K562 (cell line): ENCODE measurements around the gene TMEM191C. TPM values are rescaled to one million over a fixed set of nuclear protein-coding genes. Genes with fewer than 3 reads are reported as not detected.
"Not testable (repeated sequence)": the region's sequence is repeated elsewhere in the genome, so short reads cannot be mapped to it uniquely, and the experiment has no call there.

Source experiments
- ATAC-seq: fragments of 200-7000 bp; cut with Tn5 transposase; 3 replicates; pipeline ENCODE4 v1.9.1; 2020; ENCODE audit warnings: moderate library complexity
- BruUV-seq: library from RNA; stranded (reverse); fragments of 400-500 nt; replicated peaks from 2 replicates; lab custom pipeline; 2021; lab: Mats Ljungman, UMichigan
- CTCF ChIA-PET: fragments of 300-600 bp; formaldehyde crosslinking; extraction: SDS; loops from one replicate; lab custom pipeline; 2021; ENCODE audit warnings: low intra/inter-chr PET ratio; lab: Yijun Ruan, JAX
- POLR2A ChIA-PET: fragments of 300-600, 350-650 bp; sonication (Branson Sonifier 250); formaldehyde crosslinking; extraction: SDS; loops from one replicate; lab custom pipeline; 2021; ENCODE audit warnings: antibody characterized with exemption, inconsistent platforms; lab: Yijun Ruan, JAX
- DNase-seq, 4 experiments: peaks; one replicate each; pipeline versions ENCODE4 v3.0.0 to v3.0.0-alpha.2; 2011 to 2018; ENCODE audit warnings: low spot score in 3 of 4, mixed read lengths in 3 of 4; ENCODE audit errors: extremely low read depth in 1 of 4
- FAIRE-seq: peaks from 2 replicates; lab custom pipeline; 2011; peaks lifted over from hg19 to GRCh38; lab: Jason Lieb, UNC
- H2AFZ ChIP-seq: 2 replicates; pipeline ENCODE4 v1.6.0; 2011; ENCODE audit warnings: low read depth, low read length, control low read depth, inconsistent platforms
- H3K27ac ChIP-seq: fragments of 200-600 bp; 3 replicates; pipeline ENCODE4 v1.8.0; 2011; ENCODE audit warnings: low read depth, mild to moderate bottlenecking, control low read depth, inconsistent platforms, low read length, moderate library complexity, mixed read lengths; ENCODE audit errors: extremely low read depth
- H3K27me3 ChIP-seq, 2 experiments: fragments of 300-600 bp in 1 of 2; 2 replicates in 1 of 2; 3 replicates in 1 of 2; pipeline versions ENCODE4 v1.6.0 to v1.8.0; 2011; ENCODE audit warnings: inconsistent platforms in 2 of 2, low read length in 2 of 2, mild to moderate bottlenecking in 1 of 2, mixed read lengths in 1 of 2, moderate library complexity in 1 of 2; ENCODE audit not compliant: control insufficient read depth in 2 of 2, insufficient read depth in 2 of 2
- H3K36me3 ChIP-seq: fragments of 300-600 bp; 3 replicates; pipeline ENCODE4 v1.8.0; 2011; ENCODE audit warnings: mild to moderate bottlenecking, low read length, inconsistent platforms; ENCODE audit not compliant: control insufficient read depth, insufficient read depth
- H3K4me1 ChIP-seq, 2 experiments: fragments of 200-600 bp in 1 of 2; replicated peaks in 1 of 2; 2 replicates in 1 of 2; 3 replicates in 1 of 2; pipeline versions ENCODE4 v1.5.1 to v1.8.0; 2011; ENCODE audit warnings: inconsistent platforms in 2 of 2, low read length in 2 of 2, mild to moderate bottlenecking in 1 of 2, mixed read lengths in 1 of 2, moderate library complexity in 1 of 2; ENCODE audit not compliant: control insufficient read depth in 2 of 2, insufficient read depth in 2 of 2
- H3K4me2 ChIP-seq: 2 replicates; pipeline ENCODE4 v1.6.1; 2011; ENCODE audit warnings: low read length, control low read depth, inconsistent platforms, mixed read lengths; ENCODE audit not compliant: insufficient read depth
- H3K4me3 ChIP-seq: fragments of 200-600 bp; sonication (generic), shearing (Covaris generic); 2 replicates; pipeline ENCODE4 v1.5.1; 2016; ENCODE audit warnings: control low read depth, inconsistent platforms
- H3K79me2 ChIP-seq: fragments of 200-600 bp; 3 replicates; pipeline ENCODE4 v1.8.0; 2011; ENCODE audit warnings: low read length, inconsistent platforms; ENCODE audit not compliant: control insufficient read depth, insufficient read depth
- H3K9ac ChIP-seq, 2 experiments: 2 replicates each; pipeline versions ENCODE4 v1.6.0 to v1.6.1; 2011; ENCODE audit warnings: low read depth in 2 of 2, low read length in 2 of 2, control low read depth in 1 of 2, inconsistent platforms in 1 of 2, mild to moderate bottlenecking in 1 of 2, mixed read lengths in 1 of 2; ENCODE audit not compliant: insufficient read depth in 1 of 2
- H3K9me1 ChIP-seq: one replicate; pipeline ENCODE4 v1.6.0; 2011; ENCODE audit warnings: inconsistent platforms, mild to moderate bottlenecking, low read length, moderate library complexity; ENCODE audit not compliant: control insufficient read depth, insufficient read depth
- H3K9me3 ChIP-seq: replicated peaks from 2 replicates; pipeline ENCODE4 v1.5.1; 2011; ENCODE audit warnings: low read depth, low read length, inconsistent platforms; ENCODE audit not compliant: control insufficient read depth, insufficient read depth
- H4K20me1 ChIP-seq: replicated peaks from 2 replicates; pipeline ENCODE4 v1.6.1; 2011; ENCODE audit warnings: low read length, inconsistent platforms, mixed read lengths; ENCODE audit not compliant: control insufficient read depth, insufficient read depth
- POLR2G ChIP-seq: fragments of 200-400 bp; formaldehyde crosslinking; IDR thresholded peaks from 2 replicates; pipeline ENCODE4 v1.6.1; 2017; ENCODE audit warnings: low read depth, mild to moderate bottlenecking, antibody characterized with exemption, low read length, moderate library complexity
- WGBS: fragments of 100-300 bp; shearing (Covaris generic); methylation state at CpG from one replicate; pipeline ENCODE4 v1.1.6; 2016; ENCODE audit warnings: low coverage, mixed read lengths; ENCODE audit not compliant: insufficient coverage; ENCODE audit errors: missing lambda C conversion rate; 5-methylcytosine and 5-hydroxymethylcytosine counted together
- in situ Hi-C: fragments of 300-500 bp; cut with MboI; formaldehyde crosslinking; loops from 4 replicates; pipeline ENCODE4 v1.15.0; 2018; ENCODE audit warnings: inconsistent platforms, mixed read lengths
- intact Hi-C: fragments of 100-400 bp; cut with micrococcal nuclease; formaldehyde crosslinking; loops from 2 replicates; pipeline ENCODE4 v1.14.2; 2022
- polyA plus RNA-seq, 8 experiments: library from polyadenylated mRNA; depleted of rRNA in 4 of 8; stranded (reverse) in 5 of 8; unstranded in 3 of 8; fragments of >200 nt; fragmentation: Nextera tagmentation in 2 of 8; fragmentation: Illumina TruSeq in 1 of 8; extraction: Ambion mirVana in 2 of 8; extraction: Trizol in 1 of 8; gene quantifications; 2 replicates each; pipeline versions ENCODE4 v1.2.1 to v1.2.3, GENCODE V29; 2011 to 2014; ENCODE audit warnings: inconsistent platforms in 1 of 8, missing spikeins in 1 of 8
- total RNA-seq, 7 experiments: library from RNA; depleted of rRNA in 6 of 7; stranded (reverse); fragments of >200 nt in 6 of 7; fragmentation: Illumina TruSeq in 2 of 7; extraction: Trizol in 2 of 7; gene quantifications; 2 replicates each; pipeline versions ENCODE4 v1.2.1 to v1.2.3, GENCODE V29; 2011 to 2021; ENCODE audit warnings: low replicate concordance in 1 of 7

TMEM191C gene
- total and polyA plus RNA-seq, 9 of the 15 experiments (the other 6 are each of a cell fraction or from before 2014, with no cell fraction given), result 0.15 to 7.1 (median 1.1) TPM

GRCh38 chr22:21441170-21441569 lies 26.0 kb upstream of the TMEM191C start:
- BruUV-seq, CTCF ChIA-PET, H3K27ac ChIP-seq, H3K4me2 ChIP-seq, H3K9me1 ChIP-seq, H3K27me3 ChIP-seq, DNase-seq, H3K4me3 ChIP-seq, in situ Hi-C loops: not testable (repeated sequence)
- peaks cover 30% of the 10 kb centered on the region for H4K20me1 ChIP-seq
- peaks cover 4 to 42% of the 10 kb centered on the region in 2 experiments; a peak in 4 of 5 replicates for H3K4me1 ChIP-seq
- WGBS, result 96% methylated on average over 4 of the region's 6 CpGs
- peaks cover 31% of the 10 kb centered on the region for H3K79me2 ChIP-seq
- H3K36me3 ChIP-seq, result peaks cover 37% of the 10 kb centered on the region; the same call in 2 of the 3 replicates
- 0 out of 2 replicates have a peak, but pooled peaks have one; percentile 20 for TF ChIP-seq POLR2G
- TF ChIP-seq, all 486 proteins: peak for 1; not testable (repeated sequence) for 485
- H2AFZ ChIP-seq, FAIRE-seq, H3K9me3 ChIP-seq, POLR2A ChIA-PET, ATAC-seq, H3K9ac ChIP-seq, intact Hi-C loops: not testable (repeated sequence)

GRCh38 chr22:21442123-21442522 lies 25.1 kb upstream of the TMEM191C start:
- in situ Hi-C loops, H3K4me2 ChIP-seq, DNase-seq, intact Hi-C loops, H3K27ac ChIP-seq, H2AFZ ChIP-seq, H3K27me3 ChIP-seq, H3K9me1 ChIP-seq, CTCF ChIA-PET, BruUV-seq, H3K4me3 ChIP-seq, H3K9ac ChIP-seq, POLR2A ChIA-PET, H3K9me3 ChIP-seq, FAIRE-seq: not testable (repeated sequence)
- Histone ChIP-seq H3K36me3 (peaks cover 46% of the 10 kb centered on the region; the same call in 2 of the 3 replicates), H4K20me1 (peaks cover 37% of the 10 kb centered on the region), H3K4me1 (peaks cover 2 to 49% of the 10 kb centered on the region in 2 experiments; a peak in 4 of 5 replicates), H3K79me2 (peaks cover 34% of the 10 kb centered on the region)
- ATAC-seq, result peak; percentile 12
- WGBS, result no CpG with 5 or more reads among the region's 9 CpGs
